HG02885 (cell line): ENCODE measurements around the gene ENTPD7.
"Not testable (repeated sequence)": the region's sequence is repeated elsewhere in the genome, so short reads cannot be mapped to it uniquely, and the experiment has no call there.

Experiments
- ATAC-seq: cut with Tn5 transposase; IDR thresholded peaks from one replicate; pipeline ENCODE4 v1.9.1; 2021; ENCODE audit warnings: mild to moderate bottlenecking; ENCODE audit not compliant: unreplicated experiment, poor library complexity

Gene ENTPD7

GRCh38 chr10:99740933-99741559 lies 81.7 kb downstream of the ENTPD7 start:
- ATAC-seq = no peak

DNA sequence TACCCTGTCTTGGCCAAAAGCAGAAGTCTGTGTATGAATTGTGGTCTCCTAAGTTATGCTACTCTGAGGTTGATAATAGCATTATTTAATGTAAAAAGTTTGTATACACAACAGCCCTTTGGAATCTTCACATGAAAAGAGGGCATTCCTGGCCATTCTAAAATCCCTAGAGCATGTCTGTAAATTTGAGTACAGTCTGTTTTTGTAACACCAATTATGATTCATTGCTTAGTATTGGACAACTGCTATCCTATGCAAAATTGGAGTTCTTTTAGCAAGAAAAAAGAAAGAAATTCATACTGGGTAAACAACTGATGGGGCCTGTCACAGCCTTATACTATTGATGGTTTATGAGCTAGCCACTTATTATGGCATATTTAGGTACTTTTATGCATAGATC lies 82.9 kb downstream of the ENTPD7 start:
- ATAC-seq = no peak

DNA sequence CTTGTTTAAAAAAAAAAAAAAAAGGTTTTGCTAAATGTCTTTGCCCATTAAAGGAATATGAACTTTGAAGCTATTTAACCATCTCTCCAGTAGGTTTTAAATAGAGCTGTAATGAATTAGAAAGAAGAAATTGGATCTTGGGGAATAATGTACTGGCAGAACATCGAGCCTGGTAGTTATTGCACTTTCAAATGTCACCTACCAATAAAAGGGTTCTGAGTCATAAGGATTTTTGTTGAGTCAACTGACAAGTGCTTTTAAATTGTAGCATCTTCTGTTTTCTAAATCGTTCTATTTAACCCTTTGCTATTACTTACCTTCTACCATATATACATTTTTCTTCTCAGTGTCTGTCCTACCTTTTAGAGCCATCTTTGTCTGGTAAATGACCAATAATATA lies 83.4 kb downstream of the ENTPD7 start:
- ATAC-seq = no peak

DNA sequence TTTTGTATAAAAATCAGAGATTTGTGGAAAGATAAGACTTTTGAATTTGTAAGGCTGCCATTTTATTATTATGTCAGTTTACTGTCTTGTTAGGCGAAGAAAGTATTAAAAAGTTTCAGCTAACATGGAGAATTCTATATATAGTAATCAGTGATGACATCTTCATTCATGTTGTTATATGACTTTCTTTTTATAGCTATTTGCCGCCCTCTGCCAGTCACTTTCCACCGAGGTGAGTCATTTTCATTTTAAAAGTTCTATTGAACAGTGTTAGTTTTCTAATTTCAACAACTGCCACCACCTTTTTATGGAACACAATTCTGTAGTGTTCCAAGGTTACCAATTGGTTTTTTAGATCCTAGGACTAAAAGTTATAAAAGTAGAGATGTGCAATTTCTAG lies 84.5 kb downstream of the ENTPD7 start:
- ATAC-seq = no peak

- ATAC-seq = not testable (repeated sequence)
Measured at GRCh38 chr10:99746166-99746565, 86.9 kb downstream of the ENTPD7 start.

DNA sequence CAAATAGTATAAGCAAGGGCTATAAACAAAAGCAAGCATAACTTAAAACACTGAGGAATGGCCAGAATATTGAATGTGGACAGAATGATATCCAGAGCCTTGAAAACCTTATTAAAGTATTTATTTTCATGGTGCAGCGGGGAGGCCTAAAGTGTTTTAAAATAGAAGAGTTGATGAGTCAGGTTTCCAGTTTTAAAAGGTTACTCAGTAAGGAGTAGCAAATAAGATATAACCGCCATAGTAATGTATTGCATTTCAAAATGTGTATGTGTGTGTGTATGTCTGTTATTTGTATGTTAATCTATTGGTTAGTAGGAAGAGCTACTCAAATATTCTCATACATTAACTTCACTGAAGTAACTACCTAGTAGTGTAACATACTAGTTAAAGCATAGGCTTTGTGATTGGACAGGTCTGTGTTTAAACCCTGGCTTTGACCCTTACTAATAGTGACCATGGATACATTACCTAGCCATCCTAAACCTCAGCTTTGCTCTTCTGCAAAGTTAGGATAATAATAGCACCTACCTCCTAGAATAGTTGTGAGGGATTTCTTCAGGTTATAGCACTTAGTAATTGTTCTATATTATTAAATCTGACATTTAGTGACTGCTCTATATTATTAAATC lies 89.6 kb downstream of the ENTPD7 start:
- no peak for ATAC-seq

GRCh38 chr10:99750641-99751040 lies 91.3 kb downstream of the ENTPD7 start:
- ATAC-seq = no peak

DNA sequence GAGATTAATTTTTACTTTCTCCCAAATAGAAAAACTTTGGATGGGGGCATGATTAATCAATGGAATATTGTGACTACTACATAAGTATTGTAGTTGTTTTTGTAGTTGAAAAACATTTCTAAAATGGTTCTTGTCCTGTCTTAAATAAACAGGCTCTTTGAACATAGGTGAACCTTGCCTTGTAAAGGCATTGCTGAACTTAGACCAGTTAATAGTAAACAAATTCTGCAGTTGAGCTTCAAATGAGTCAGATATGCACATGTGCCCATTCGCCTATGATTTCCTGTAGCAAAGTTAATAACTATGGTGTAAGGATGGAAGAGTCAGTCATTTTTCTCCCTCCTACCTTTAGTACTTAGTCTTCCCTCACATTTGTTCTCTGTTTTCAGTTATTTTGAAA lies 95.4 kb downstream of the ENTPD7 start:
- ATAC-seq = no peak
